ENCODE measurements around the gene SERPINF2. TPM values are rescaled to one million over a fixed set of nuclear protein-coding genes. Genes with fewer than 3 reads are reported as not detected.
"Not testable (repeated sequence)": the region's sequence is repeated elsewhere in the genome, so short reads cannot be mapped to it uniquely, and the experiment has no call there.

SERPINF2 gene
- total RNA-seq, 2 donors from 2014 or later, result 0.24 TPM; not detected in 1

DNA sequence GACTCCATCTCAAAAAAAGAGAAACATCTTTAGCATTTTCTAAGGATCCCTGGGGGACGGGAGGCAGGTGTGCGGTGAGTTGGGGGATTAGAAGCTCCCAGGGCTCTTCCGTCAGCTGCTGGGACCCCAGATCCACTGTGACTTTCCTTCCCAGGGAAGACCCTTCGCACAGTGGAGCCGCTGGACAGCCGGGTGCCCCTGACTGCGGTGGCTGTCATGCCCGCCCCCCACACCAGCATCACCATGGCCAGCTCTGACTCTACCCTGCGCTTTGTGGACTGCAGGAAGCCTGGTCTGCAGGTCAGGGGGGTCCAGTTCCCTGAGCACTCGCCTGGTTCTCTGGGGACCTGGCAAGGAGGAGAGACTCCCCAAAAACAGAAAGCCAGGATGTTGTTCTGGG is 7.3 kb upstream of the SERPINF2 start:
- Mint-ChIP-seq H3K27ac (no peak overlapping the region), H3K9me3 (no peaks in the 10 kb centered on the region), H3K4me3 (no peak overlapping the region), H3K4me1 (ENCODE audit: low read depth in 2 of 2) (peaks cover 0 to 9% of the 10 kb centered on the region in 2 donors), H3K27me3 (no peaks in the 10 kb centered on the region), H3K36me3 (no peaks in the 10 kb centered on the region)
- ATAC-seq, result no peak
- DNase-seq (ENCODE audit: low spot score), result peak; percentile 35

DNA sequence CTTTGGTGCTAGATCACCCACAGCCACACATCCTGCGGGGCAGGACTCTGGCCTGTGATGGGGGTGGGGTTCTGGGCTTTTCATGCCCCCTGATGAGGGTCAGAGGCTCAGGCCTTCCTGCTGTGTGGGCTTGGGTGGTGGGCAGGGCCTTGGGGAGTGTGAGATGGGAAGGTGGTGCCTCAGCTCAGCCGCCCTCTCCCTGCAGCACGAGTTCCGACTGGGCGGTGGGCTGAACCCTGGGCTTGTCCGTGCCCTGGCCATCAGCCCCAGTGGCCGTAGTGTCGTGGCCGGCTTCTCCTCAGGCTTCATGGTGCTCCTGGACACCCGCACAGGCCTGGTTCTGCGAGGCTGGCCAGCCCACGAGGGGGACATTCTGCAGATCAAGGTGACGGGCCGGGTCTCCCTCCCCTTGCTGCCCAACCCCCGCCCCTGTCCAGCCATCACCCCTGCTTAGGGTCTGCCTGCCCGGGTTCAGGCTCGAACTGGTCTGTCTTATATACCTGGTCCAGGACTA is 6.8 kb upstream of the SERPINF2 start:
- peak; percentile 58 for DNase-seq (ENCODE audit: low spot score)
- no peak overlapping the region for H3K4me3 Mint-ChIP-seq
- no peaks in the 10 kb centered on the region for H3K36me3 Mint-ChIP-seq
- no peaks in the 10 kb centered on the region for H3K27me3 Mint-ChIP-seq
- peaks cover 0 to 9% of the 10 kb centered on the region in 2 donors for H3K4me1 Mint-ChIP-seq (ENCODE audit: low read depth in 2 of 2)
- no peak for ATAC-seq
- no peaks in the 10 kb centered on the region for H3K9me3 Mint-ChIP-seq
- no peak overlapping the region for H3K27ac Mint-ChIP-seq

- Mint-ChIP-seq H3K9me3 (no peaks in the 10 kb centered on the region), H3K4me3 (no peak overlapping the region), H3K4me1 (ENCODE audit: low read depth in 2 of 2) (peaks cover 0 to 9% of the 10 kb centered on the region in 2 donors), H3K27ac (no peak overlapping the region), H3K27me3 (no peaks in the 10 kb centered on the region), H3K36me3 (no peaks in the 10 kb centered on the region)
- ATAC-seq (peak in 1 of 2 donors; percentile 32), DNase-seq (ENCODE audit: low spot score) (peak; percentile 58)
These were observed 6.1 kb upstream of the SERPINF2 start for GRCh38 chr17:1736348-1737281.

DNA sequence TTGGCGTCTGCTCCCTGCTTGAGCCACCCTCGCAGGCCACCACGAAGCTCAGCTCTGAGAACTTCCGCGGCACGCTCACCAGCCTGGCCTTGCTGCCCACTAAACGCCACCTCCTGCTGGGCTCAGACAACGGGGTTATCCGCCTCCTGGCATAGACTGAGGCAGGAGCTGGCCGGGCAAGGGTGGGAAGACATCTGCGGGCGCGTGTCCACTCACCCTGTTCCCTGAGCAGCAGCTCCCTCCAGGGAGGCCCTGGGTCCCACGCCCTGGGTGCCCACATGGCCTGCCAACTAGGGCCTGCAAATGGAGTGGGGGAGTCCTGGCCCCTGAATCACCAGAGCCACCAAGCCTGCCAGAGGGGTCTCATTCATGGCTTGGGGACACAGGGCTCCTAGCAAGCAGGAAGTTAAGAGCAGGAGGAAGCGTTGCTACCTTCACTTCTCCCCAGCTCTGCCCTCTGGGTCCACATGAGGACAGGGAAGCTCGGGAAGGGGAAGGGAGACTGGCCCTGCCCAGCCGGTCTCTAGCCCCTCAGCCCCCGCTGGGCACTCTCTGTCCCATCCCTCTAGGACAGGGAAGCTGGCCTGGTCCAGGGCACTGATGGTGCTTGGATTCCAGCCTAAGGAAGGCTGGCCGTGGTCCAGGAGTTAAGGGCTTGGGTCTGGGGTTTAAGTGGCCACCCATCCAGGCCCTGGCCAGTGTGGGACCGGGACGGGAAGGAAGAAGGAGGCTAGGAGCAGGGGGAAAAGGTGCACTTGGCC is 5.0 kb upstream of the SERPINF2 start:
- Mint-ChIP-seq H3K27ac (no peak overlapping the region), H3K4me3 (no peak overlapping the region), H3K9me3 (no peaks in the 10 kb centered on the region), H3K36me3 (no peaks in the 10 kb centered on the region), H3K27me3 (no peaks in the 10 kb centered on the region), H3K4me1 (ENCODE audit: low read depth in 2 of 2) (peaks cover 0 to 9% of the 10 kb centered on the region in 2 donors)
- peak; percentile 34 for DNase-seq (ENCODE audit: low spot score)
- ATAC-seq, result no peak

DNA sequence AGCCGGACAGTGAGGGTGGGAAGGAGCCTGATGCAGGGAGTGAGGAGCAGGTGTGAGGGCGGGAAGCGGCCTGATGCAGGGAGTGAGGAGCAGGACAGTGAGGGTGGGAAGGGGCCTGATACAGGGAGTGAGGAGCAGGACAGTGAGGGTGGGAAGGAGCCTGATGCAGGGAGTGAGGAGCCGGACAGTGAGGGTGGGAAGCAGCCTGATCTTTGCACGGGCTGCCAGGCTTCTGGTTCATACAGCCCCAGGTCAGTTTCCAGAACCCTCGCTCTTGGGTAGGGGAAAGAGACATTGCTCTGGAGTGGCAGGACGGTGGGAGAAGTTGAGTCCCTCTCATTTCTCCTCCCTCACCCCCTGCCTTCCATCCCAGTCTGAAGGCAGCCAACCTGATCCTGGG is 772 bp upstream of the SERPINF2 start:
- not testable (repeated sequence) for ATAC-seq; H3K4me3 Mint-ChIP-seq; H3K27me3 Mint-ChIP-seq; H3K36me3 Mint-ChIP-seq; DNase-seq (ENCODE audit: low spot score); H3K4me1 Mint-ChIP-seq (ENCODE audit: low read depth in 2 of 2); H3K9me3 Mint-ChIP-seq; H3K27ac Mint-ChIP-seq

DNA sequence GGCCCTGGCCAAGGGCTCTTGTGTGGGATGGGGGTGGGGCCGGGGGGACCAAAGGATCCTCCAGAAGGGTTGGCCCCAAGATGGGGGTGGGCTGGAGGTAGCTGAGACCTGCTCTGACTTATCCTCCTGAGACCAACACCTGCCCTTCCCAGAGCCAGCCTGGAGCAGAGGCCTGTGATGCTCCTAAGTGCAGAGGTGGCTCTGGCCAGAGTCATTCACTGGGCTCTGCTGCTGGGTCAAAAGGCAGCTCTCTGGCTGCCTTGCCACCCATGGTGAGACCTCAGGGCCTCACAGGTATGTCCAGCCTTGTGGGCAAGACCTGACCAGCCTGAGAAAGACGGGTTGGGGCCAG is 393 bp downstream of the SERPINF2 start:
- Mint-ChIP-seq H3K36me3 (no peaks in the 10 kb centered on the region), H3K9me3 (no peaks in the 10 kb centered on the region), H3K27ac (no peak overlapping the region), H3K4me1 (ENCODE audit: low read depth in 2 of 2) (no peaks in the 10 kb centered on the region), H3K4me3 (no peak overlapping the region), H3K27me3 (no peaks in the 10 kb centered on the region)
- no peak for ATAC-seq
- no peak for DNase-seq (ENCODE audit: low spot score)

GRCh38 chr17:1744551-1745512 is 2.2 kb downstream of the SERPINF2 start:
- Mint-ChIP-seq H3K27me3 (peaks cover 0 to 3% of the 10 kb centered on the region in 2 donors), H3K27ac (no peak overlapping the region), H3K9me3 (no peaks in the 10 kb centered on the region), H3K36me3 (no peaks in the 10 kb centered on the region), H3K4me1 (ENCODE audit: low read depth in 2 of 2) (no peaks in the 10 kb centered on the region), H3K4me3 (no peak overlapping the region)
- DNase-seq (ENCODE audit: low spot score), result peak; percentile 28
- ATAC-seq, result peak in 1 of 2 donors; percentile 17

DNA sequence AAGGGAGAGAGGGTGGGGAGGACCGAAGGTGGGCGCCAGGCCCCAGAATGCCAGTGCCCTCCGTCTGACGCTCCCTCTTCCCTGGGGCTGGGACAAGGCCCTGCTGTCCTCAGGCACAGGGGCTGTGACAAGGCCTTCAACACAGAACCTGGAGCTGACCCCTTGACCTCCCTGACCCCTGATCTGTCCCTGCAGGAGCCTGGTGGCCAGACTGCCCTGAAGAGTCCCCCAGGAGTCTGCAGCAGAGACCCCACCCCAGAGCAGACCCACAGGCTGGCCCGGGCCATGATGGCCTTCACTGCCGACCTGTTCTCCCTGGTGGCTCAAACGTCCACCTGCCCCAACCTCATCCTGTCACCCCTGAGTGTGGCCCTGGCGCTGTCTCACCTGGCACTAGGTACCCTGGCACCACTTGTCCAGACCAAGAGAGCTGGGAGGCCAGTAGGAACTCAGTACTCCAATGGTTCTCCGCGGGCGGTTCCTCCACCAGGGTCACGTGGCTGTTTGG is 2.9 kb downstream of the SERPINF2 start:
- H3K4me1 Mint-ChIP-seq (ENCODE audit: low read depth in 2 of 2), result no peaks in the 10 kb centered on the region
- H3K4me3 Mint-ChIP-seq, result no peak overlapping the region
- H3K27me3 Mint-ChIP-seq, result peaks cover 0 to 3% of the 10 kb centered on the region in 2 donors
- H3K27ac Mint-ChIP-seq, result no peak overlapping the region
- H3K9me3 Mint-ChIP-seq, result no peaks in the 10 kb centered on the region
- DNase-seq (ENCODE audit: low spot score) (peak; percentile 35), ATAC-seq (peak; percentile 31 to 43)
- H3K36me3 Mint-ChIP-seq, result no peaks in the 10 kb centered on the region

- Mint-ChIP-seq H3K36me3 (no peaks in the 10 kb centered on the region), H3K27ac (no peak overlapping the region), H3K9me3 (no peaks in the 10 kb centered on the region), H3K4me3 (no peak overlapping the region), H3K27me3 (peaks cover 0 to 3% of the 10 kb centered on the region in 2 donors), H3K4me1 (ENCODE audit: low read depth in 2 of 2) (no peaks in the 10 kb centered on the region)
- DNase-seq (ENCODE audit: low spot score) (peak; percentile 54), ATAC-seq (no peak)
These were observed 4.4 kb downstream of the SERPINF2 start for GRCh38 chr17:1746975-1747543.

GRCh38 chr17:1750628-1751027 is 8.0 kb downstream of the SERPINF2 start:
- H3K27me3 Mint-ChIP-seq, result peaks cover 0 to 3% of the 10 kb centered on the region in 2 donors
- DNase-seq (ENCODE audit: low spot score) (no peak), ATAC-seq (no peak)
- H3K36me3 Mint-ChIP-seq, result no peaks in the 10 kb centered on the region
- H3K4me1 Mint-ChIP-seq (ENCODE audit: low read depth in 2 of 2), result no peaks in the 10 kb centered on the region
- H3K4me3 Mint-ChIP-seq, result no peak overlapping the region
- no peaks in the 10 kb centered on the region for H3K9me3 Mint-ChIP-seq
- no peak overlapping the region for H3K27ac Mint-ChIP-seq

DNA sequence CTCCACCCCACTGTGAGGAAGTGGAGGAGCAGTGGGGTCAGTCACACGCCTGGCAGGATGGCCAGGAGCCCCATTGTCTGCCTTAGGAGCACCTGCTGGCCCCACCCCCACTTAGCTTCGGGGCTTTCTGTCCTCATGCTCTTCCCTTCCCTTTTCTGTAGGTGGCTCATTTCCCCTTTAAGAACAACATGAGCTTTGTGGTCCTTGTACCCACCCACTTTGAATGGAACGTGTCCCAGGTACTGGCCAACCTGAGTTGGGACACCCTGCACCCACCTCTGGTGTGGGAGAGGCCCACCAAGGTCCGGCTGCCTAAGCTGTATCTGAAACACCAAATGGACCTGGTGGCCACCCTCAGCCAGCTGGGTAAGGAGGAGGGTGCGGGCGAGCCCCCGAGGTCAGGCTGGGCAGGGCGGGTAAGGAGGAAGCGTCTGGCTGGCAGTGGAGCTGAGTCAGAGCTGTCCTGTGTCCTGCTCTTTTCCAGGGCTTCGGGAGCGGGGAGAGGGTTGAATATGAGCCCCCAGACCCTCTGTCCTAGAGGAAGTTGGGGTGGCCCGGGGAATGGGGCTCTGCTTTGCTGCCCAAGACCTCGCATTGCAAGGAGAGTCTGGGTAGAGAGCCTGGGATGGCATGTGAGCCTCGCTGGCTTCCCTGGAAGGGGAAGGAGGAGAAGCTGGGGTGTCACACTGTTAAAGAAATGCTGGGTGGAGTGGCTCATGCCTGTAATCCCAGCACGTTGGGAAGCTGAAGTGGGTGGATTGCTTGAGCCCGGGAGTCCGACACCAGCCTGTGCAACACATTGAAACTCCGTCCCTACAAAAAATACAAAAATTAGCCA is 10.0 kb downstream of the SERPINF2 start:
- Mint-ChIP-seq H3K4me1 (ENCODE audit: low read depth in 2 of 2) (no peaks in the 10 kb centered on the region), H3K36me3 (no peaks in the 10 kb centered on the region), H3K4me3 (no peak overlapping the region), H3K9me3 (no peaks in the 10 kb centered on the region), H3K27ac (no peak overlapping the region), H3K27me3 (peaks cover 0 to 10% of the 10 kb centered on the region in 2 donors)
- DNase-seq (ENCODE audit: low spot score), result no peak
- ATAC-seq, result no peak

DNA sequence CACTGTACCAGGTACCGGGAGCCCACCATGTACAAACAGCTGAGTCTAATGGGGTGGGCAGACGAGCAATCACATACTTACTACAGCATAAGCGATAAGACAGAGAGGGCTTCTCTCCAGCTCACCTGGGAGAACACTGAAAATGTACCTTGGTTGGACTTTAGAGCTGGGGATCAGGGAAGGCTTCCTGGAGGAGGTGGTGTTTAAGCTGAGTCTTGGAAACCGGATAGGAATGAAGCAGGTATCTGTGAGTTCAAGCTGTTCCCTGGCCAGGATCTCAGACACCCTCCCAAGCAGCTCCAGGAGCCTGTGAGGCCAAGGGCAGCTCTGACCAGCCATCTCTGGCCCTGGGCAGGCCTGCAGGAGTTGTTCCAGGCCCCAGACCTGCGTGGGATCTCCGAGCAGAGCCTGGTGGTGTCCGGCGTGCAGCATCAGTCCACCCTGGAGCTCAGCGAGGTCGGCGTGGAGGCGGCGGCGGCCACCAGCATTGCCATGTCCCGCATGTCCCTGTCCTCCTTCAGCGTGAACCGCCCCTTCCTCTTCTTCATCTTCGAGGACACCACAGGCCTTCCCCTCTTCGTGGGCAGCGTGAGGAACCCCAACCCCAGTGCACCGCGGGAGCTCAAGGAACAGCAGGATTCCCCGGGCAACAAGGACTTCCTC is 11.2 kb downstream of the SERPINF2 start:
- DNase-seq (ENCODE audit: low spot score), result no peak
- Mint-ChIP-seq H3K36me3 (no peaks in the 10 kb centered on the region), H3K4me1 (ENCODE audit: low read depth in 2 of 2) (no peaks in the 10 kb centered on the region), H3K27ac (no peak overlapping the region), H3K27me3 (peaks cover 0 to 12% of the 10 kb centered on the region in 2 donors), H3K9me3 (no peaks in the 10 kb centered on the region), H3K4me3 (no peak overlapping the region)
- ATAC-seq, result no peak

All from natural killer cell treated with Interleukin-12 subunit alpha and Interleukin-12 subunit beta and Interleukin-15 and Interleukin-18, amount 100 ng/mL, for 72 hours (primary cell).